GM12891 (cell line): ENCODE results near the gene POLG.

Experiments
- PAX5 ChIP-seq: IDR thresholded peaks from 2 replicates; pipeline ENCODE4 v1.6.1; 2011; ENCODE audit warnings: low read length, moderate library complexity, mild to moderate bottlenecking; ENCODE audit not compliant: insufficient read depth, severe bottlenecking
- POLR2A ChIP-seq: IDR thresholded peaks from 2 replicates; pipeline ENCODE4 v1.6.1; 2011; ENCODE audit warnings: low read depth, low read length, control low read depth
- POLR2AphosphoS5 ChIP-seq: IDR thresholded peaks from 2 replicates; pipeline ENCODE4 v1.6.1; 2011; ENCODE audit warnings: low read depth, low read length, control low read depth
- POU2F2 ChIP-seq: IDR thresholded peaks from 2 replicates; pipeline ENCODE4 v1.6.1; 2011; ENCODE audit warnings: low read depth, mild to moderate bottlenecking, control low read depth, low read length, moderate library complexity
- SPI1 ChIP-seq: IDR thresholded peaks from 2 replicates; pipeline ENCODE4 v1.6.1; 2011; ENCODE audit warnings: low read depth, low read length, control low read depth
- TAF1 ChIP-seq: IDR thresholded peaks from 2 replicates; pipeline ENCODE4 v1.6.1; 2011; ENCODE audit warnings: low read depth, low read length, control low read depth

DNA sequence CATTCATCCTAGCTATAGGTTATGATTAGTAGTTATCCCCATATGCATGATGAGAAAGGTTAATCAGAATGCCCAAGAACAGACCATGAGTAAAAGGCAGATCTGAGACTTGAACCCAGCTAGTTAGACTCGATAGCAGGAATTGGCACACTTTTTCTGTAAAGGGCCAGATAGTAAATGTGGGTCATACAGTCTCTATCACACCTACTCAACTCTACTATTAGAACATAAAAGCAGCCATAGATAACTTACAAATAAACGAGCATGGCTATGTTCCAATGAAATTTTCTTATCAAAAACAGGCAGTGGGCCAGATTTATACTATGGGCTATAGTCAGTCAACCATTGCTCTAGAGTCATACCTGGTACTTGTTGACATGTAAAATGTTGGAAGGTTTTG lies 24.6 kb downstream of the POLG start:
- TF ChIP-seq POLR2AphosphoS5 (no peak), POLR2A (no peak), TAF1 (no peak), PAX5 (no peak), POU2F2 (no peak), SPI1 (no peak)
